Sigmoid colon (tissue), 4 donors: ENCODE data around the gene TRMU.

ENCODE experiments used
- CTCF ChIP-seq, 4 experiments: fragments of 450-650 bp in 3 of 4; fragments of 200-600 bp in 1 of 4; IDR thresholded peaks; one replicate each; pipeline ENCODE4 v1.5.1; 2016 to 2019; ENCODE audit warnings: antibody characterized with exemption in 4 of 4, mild to moderate bottlenecking in 3 of 4, moderate library complexity in 2 of 4
- EP300 ChIP-seq, 4 donors: sonication (generic); formaldehyde crosslinking; IDR thresholded peaks; one replicate each; pipeline ENCODE4 v1.6.1; 2017; ENCODE audit warnings: antibody characterized with exemption in 4 of 4
- POLR2A ChIP-seq, 2 donors: fragments of 450-650 bp; IDR thresholded peaks; one replicate each; pipeline ENCODE4 v1.6.1; 2016; ENCODE audit warnings: antibody characterized with exemption in 2 of 2, mild to moderate bottlenecking in 2 of 2, moderate library complexity in 2 of 2

GRCh38 chr22:46362934-46363515 is 27.5 kb downstream of the TRMU start:
- TF ChIP-seq EP300 (IDR thresholded peaks at IDR 0.05) (no peak), POLR2A (IDR thresholded peaks at IDR 0.05) (no peak), CTCF (IDR thresholded peaks at IDR 0.05) (no peak)
